ENCODE measurements around the gene ETNPPL.
"Not testable (repeated sequence)": the region's sequence is repeated elsewhere in the genome, so short reads cannot be mapped to it uniquely, and the experiment has no call there.

The ETNPPL gene

DNA sequence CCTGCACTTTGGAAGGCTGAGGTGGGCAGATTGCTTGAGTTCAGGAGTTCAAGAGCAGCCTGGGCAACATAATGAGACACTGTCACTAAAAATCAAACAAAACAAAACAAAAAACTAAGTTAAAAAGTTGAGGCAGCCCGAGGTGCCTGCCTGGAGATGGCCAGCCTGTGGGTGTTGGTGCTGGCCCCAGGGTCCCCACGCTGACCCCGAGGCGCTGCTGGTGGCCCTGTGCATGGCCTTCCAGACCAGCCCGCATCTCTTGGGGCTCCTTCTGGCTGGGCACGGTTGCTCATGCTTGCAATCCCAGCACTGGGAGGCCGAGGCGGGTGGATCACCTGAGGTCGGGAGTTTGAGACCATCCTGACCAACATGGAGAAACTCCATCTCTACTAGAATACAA is 4.4 kb downstream of the ETNPPL start:
- DNase-seq (ENCODE audit: low read depth, low spot score), result no peak

DNA sequence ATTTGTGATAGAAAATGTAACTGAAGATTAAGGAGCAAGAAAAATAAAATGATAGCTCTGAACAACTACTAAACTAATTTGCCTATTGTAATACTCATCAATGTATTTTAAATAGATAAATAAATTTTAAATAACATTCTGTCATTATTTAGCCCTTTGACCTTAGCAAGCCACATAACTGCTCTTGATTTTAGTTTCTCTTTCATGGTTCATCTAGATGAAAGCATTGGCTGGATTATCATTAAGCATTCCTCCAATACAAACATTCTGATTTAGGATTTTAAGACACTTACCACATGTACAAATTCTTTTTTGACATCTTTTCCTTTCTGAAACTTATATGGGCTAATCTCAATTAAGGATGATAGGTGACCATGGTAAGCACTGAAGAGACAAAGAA is 8.5 kb downstream of the ETNPPL start:
- no peak for DNase-seq (ENCODE audit: low read depth, low spot score)

DNA sequence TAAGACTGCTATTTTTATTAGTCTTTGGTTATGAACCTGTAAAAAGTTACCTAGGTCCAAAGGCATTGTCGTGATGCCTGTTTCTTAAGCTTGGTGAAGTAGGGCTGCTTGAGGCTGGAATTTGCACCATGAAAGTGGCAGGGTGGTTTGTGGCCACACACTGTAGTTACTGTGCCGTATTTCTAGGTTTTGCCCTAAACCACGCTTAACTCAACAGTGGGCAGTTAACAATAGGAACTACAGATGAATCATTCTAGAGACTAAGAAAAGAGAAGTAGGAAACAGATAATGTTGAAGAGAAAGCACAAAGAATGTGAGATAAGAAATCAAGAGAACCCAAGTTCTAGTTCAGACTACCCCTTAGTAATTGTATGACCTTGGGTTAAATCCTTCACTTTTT is 11.5 kb downstream of the ETNPPL start:
- no peak for DNase-seq (ENCODE audit: low read depth, low spot score)

DNA sequence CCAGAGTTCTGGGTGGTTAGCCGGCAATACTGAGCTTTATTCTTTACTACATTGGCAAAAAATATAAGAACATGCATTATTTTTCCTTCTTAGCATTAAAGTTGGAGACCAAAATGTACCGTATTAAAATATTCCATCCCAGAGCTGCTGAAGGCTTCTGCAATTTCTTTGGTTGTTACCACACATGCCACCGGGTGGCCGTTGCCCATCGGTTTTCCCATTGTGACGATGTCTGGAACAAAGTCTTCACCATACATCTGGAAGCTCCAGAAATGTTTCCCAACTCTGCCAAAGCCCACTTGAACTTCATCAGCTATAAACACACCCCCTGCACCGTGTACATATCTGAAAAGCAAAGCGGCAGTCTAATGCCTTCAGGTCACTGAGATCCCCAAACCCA is 13.7 kb downstream of the ETNPPL start:
- no peak for DNase-seq (ENCODE audit: low read depth, low spot score)

DNA sequence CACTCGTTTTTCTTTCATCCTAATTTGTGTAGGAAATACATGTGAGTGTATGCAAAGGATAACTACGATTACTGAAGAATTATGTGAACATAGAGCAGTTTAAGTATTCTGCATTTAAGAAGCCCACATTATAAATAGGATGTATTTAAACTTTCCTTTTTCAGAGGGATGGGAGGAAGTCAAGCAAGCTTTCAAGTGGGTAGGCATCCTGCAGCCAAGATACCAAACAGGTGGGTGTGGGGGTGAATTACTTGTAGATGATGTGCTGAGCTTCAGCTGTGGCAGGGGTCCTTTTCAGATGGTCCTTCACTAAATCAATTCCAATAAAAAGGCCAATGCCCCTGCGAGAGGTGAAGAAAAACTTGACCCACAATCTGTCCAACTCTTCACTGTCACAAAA is 16.3 kb downstream of the ETNPPL start:
- DNase-seq (ENCODE audit: low read depth, low spot score), result no peak

DNA sequence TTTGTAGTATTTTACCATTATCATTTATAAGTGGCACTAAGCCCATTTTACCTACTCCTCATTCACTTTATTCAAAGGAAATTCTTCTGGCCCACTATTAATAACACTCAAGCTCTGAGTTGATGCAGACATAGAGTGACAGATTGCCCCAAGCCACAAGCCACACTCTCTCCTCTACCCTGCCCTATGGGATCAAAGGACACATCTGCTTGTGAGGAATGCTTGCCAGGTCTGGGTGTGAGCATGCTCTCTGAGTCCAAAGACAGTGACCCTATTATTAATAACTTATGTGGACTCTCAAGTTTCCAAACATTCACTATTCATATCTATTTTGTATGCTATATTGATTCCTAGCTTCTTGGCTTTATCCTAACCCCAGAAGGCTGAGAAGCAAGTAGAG is 18.5 kb downstream of the ETNPPL start:
- DNase-seq (ENCODE audit: low read depth, low spot score), result no peak

DNA sequence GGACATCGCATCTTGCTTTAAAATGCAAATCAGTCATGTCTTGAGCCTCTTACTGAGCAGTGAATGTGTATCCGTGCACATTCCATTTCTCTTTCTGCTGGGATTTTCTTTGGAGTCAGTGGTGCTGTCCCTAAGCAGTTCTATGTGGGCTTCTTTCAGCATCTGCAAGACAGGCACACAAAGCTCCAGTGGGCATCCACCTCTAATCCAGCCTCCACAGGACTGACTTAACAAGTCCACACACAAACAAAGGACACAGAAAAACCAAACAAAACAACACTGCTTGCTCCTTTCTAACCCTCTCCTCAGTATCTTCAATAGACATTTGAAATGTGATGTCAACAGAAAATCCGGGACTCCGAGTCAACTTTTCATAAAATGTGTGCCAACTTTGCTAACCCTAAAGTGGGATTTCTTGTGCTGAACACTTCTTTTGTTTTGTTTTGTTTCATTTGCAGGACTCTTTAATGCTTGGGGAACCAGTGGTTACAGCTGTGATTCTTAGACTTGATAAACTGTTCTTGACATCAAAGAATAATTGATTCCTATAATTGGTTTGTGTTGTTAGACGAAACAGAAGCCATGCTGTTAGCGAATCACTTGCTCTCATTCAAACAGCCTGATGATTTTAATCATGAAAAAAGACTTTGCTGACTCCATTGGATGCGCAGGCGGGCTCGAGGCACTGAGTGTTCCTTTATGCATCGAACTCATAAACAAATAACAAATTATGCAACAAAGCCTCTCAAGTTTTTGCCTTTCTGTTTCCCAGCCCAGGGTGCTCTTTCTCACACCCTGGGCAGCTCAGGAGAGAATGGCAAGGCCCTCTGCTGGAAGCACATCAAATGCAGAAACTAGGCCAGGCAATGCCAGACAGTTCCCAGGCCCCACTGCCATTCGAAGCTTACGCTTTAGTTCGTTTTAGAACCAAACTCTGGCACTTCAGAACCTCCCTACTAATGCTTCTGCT is 20.1 kb downstream of the ETNPPL start:
- DNase-seq (ENCODE audit: low read depth, low spot score), result no peak

DNA sequence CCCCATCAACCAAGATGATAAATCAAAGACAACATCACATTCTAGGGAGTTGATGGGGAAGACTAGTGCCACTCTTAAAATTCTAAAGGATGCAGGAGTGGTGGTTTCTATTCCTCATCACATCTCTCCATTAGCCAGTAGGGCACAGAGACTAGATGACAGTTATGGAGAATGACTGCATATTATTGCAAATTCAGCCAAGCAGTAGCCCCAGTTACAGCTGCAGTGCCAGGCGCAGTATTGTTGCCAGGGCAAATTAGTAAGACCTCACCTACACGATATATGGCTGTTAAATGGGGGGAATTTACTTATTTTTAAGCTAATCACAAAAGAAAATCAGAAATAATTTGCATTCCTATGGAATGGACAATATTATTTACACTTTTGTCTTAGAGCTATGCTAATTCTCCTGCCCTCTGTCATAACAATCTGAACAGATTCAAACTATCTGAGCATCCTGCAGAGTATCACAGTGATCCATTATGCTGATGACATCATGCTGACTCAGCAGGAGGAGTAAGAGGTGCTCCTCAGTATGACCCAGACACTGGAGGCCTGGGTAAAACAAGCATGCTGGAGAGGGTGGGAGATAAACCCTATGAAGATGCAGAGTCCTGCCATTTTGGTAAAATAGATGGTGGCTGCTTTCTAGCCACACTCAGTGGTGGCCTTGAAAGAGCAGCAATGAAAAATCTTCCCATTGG is 24.7 kb downstream of the ETNPPL start:
- no peak for DNase-seq (ENCODE audit: low read depth, low spot score)

DNA sequence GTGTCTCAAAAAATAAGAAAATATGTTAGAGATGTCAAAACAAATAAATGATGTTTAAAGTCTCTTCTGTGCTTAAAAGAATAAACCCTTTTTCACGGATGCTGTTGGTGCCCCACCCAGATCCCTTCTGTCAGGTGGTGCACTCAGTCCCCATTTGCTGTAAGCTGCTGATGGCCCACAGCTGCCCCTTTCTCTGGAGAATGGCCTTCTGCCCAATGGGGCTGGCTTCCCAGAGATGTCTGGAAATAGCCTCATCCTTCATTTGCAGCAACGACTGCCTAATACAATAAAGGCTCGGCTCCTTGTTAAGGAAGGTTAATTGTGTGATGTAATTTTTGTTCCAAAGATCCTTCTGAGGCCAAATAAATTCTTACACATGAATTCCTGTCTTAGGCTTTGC is 31.8 kb downstream of the ETNPPL start:
- no peak for DNase-seq (ENCODE audit: low read depth, low spot score)

DNA sequence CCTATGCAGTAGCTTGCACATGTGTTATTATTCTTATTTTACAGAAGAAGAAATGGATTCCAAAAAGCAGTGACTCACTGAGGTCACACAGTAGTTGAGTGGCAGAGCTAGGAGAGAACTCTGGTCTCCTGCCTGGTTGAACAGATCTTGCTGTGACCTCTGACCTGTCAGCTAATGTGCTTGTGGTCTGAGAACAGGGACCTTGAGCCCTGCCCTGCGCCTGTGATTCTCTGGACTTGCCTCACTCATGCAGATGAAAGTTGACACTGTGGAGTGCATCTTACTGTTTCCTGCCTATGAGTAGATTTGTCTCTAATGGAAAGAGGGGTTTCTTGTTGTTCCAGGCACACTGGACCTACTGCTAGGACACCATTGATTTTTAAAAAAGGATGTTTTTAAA is 32.3 kb downstream of the ETNPPL start:
- DNase-seq (ENCODE audit: low read depth, low spot score), result no peak

DNA sequence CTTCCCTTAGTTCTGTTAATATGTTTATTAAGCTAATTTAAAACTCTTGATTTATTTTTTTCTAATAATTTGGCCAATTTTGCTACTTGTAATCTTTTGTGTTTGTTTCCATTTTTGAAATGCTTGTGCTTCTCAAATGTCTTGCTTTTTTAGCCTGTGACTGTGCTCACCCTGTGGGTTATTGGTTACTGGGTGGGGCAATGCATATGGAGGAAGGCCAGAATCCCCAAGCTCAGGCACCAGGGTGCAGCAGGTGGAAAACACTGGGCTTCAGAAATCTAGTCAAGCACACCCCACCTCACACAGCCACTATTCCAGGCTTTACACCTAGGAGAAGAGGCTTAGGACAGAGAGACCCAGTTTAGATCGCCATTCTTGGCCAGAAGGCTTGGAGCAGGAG is 33.1 kb downstream of the ETNPPL start:
- DNase-seq (ENCODE audit: low read depth, low spot score), result no peak

DNA sequence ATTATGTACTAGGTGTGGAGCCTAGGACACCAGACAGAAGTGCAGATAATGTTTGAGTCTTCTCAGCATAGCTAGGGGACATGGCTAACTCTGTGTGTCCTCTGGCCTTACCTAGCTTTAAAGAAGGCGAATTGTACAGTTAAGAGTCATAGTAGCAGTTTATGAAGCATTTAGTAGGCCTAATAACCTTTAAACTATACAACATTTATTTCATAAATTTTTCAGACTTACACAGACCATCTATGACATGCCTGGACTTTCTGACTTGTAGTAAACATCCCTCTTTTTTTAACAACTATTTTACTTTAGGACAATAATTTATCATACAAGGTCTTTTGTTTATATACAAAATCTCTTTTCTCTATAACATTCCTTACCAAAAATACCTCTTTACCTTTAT is 37.4 kb downstream of the ETNPPL start:
- no peak for DNase-seq (ENCODE audit: low read depth, low spot score)

DNA sequence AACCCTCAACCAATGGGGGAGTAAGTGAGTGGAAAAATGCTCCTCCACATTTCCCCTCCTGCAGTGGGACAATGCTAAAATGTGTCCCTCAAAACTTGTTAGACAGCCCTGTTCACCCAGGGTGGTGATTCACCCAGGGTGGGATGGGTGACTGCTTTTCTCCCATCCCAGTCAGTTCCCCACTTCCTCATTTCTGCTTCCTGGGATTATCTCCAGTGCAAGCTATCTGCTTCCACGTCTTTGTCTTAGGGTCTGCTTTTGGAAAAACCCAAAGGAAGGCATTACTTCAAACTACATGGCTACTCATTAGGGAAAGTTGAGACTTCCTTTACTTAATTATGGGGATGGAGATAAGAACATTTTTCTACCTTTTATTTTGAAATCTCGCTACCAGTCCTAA is 45.5 kb downstream of the ETNPPL start:
- DNase-seq (ENCODE audit: low read depth, low spot score), result no peak

DNA sequence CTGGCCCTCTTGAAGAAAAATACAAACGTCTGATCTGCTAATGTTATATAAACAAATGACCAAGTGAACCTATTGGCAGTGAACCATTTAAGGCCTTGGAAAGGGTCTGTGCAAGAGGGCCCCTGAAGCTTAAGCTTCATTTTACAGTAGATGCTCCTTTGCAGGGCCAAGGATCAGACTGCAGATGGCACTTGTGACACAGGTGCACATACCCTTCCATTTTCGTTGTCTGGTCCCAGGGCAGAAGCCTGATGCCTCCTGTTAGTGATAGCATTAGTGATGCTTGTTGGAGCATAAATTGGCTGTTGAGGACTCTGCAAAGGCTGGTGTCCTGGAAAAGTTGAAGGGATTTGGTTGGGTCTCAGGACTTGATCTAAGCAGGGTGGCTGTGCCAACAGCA is 46.5 kb downstream of the ETNPPL start:
- DNase-seq (ENCODE audit: low read depth, low spot score), result no peak

DNA sequence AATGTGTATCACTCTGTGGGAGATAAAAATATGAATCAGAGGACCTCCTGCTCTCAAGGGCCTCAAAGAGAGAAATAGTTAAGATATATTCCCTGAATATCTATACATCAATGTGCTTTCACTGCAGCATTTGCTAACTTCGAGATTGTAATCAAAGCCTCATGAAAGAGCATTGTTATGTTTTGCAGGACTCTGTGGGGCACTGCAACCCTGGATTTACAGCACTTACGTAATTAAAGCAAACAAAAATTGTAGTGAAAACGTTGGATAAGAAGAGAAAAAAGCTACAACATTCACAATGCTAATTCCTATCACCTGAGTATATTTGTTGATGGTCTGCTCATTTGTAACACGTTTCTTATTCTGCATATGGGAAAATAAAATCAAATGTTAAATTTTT is 48.0 kb downstream of the ETNPPL start:
- DNase-seq (ENCODE audit: low read depth, low spot score), result no peak

DNA sequence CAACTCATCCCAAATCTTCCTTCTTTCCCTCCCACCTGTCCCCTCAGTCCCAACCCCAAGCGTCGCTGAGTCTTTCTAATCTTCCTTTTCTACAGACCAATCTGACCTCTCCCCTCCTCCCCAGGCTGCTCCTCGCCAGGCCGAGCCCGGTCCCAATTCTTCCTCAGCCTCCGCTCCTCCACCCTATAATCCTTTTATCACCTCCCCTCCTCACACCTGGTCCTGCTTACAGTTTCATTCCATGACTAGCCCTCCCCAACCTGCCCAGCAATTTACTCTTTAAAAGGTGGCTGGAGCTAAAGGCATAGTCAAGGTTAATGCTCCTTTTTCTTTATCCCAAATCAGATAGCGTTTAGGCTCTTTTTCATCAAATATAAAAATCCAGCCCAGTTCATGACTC is 52.3 kb downstream of the ETNPPL start:
- DNase-seq (ENCODE audit: low read depth, low spot score), result not testable (repeated sequence)

DNA sequence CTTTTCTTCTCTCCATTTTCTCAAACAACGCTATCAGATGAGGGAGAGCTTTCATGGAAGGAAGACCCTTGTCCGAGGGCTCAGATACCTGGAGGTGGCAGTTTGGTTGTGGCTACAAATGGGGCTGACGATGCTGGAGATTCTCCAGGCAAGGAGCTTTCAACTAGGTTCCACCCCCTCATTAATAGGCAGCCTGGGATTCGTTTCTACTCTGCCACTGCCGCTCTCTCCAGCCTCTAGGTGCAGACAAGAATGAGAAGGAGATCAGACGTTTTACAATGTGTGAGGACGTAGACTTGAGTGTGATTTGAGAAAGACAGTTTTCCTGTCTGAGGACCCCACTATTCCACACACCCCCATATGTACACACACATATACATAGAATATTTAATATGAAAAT is 53.1 kb downstream of the ETNPPL start:
- DNase-seq (ENCODE audit: low read depth, low spot score), result no peak

DNA sequence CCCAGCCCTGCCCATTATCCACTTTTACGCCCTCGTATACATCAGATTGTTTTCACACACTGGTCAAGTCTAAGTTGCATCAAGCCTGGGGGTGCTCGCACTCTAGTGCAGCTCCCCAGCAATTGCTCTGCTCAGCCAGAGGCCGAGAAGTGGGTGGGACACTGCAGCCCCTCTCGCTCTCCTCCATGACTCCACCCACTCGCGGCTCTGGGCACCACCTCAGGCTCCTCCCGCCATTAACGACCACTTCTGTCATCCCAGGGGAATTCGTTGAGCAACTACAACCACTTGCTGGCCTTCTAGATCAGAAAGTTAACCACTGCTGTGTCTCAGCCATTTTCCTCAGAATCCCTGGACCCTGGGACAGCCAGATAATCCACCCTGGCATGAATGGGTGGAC is 53.6 kb downstream of the ETNPPL start:
- DNase-seq (ENCODE audit: low read depth, low spot score), result no peak

DNA sequence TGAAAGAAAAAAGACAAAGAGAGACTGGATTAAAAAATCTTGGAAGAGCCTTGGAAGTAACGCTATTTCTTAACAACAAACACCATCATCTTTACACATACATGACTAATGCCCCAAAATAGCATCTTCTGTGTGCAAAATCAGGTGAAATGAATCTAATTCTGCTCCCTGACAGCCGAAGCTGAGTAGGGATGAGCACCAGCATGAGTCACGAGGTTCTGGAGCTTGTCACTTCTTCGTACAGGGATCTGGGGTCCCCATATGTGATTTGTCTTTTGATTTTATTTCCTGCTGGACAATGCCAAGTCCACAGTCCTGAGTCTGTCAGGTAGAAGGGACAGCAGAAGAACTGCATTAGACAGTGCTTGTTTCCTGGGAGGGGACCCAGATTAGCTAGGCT is 56.6 kb downstream of the ETNPPL start:
- DNase-seq (ENCODE audit: low read depth, low spot score), result no peak

DNA sequence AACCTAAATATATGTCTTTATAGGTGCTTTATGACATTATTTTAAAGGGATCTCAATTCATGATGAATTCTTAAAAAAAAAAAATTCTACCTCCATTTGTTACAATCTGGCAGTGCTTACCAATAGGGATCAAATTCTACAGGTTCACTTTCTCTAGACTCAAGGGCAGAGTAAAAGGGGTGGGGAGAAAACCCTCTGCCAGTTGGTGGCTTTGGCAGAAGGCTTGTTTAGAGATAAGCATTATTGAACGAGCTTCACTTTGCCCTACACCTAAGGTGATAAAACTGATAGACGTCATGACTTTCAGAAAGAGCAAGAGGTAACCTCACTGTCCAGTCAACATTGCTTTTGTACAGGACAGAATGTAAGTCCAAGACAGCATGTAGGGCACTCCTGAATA is 58.9 kb downstream of the ETNPPL start:
- no peak for DNase-seq (ENCODE audit: low read depth, low spot score)

DNA sequence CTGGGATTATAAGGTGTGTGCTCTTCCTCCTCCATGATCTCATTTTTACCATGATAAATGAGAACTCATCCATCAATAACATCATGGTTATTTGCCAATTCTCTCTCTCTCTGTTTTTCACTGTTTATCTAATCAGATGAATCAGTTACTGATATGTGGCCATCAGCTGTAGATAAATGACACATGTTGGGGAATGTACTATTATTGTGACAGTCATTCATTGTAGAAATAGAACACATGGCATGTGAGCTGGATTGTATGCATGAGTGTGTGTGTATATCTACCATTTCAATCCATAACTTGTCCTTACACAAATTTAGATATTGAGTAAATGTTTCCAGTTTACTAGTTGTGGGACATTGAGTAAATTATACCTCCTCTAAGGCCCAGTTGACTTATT is 59.5 kb downstream of the ETNPPL start:
- no peak for DNase-seq (ENCODE audit: low read depth, low spot score)

DNA sequence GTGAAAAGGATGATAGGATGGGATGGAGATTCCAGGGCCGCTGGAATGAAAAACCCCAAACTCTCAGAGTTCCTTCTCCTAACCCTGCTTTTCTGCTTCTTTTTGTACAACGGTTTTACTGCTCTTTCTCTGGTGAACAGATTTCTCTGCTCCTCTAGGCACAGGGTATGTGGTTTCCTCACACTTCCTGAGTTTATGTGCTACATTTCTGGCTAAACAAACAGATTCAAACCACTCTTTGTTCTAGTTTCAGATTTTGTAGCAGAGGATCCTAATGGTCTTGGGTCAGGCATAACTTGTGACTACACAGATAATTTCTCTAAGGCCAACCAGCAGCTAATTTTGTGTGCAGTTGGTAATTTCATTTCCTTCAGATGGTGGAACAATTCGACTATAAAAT is 59.9 kb downstream of the ETNPPL start:
- DNase-seq (ENCODE audit: low read depth, low spot score), result no peak

DNA sequence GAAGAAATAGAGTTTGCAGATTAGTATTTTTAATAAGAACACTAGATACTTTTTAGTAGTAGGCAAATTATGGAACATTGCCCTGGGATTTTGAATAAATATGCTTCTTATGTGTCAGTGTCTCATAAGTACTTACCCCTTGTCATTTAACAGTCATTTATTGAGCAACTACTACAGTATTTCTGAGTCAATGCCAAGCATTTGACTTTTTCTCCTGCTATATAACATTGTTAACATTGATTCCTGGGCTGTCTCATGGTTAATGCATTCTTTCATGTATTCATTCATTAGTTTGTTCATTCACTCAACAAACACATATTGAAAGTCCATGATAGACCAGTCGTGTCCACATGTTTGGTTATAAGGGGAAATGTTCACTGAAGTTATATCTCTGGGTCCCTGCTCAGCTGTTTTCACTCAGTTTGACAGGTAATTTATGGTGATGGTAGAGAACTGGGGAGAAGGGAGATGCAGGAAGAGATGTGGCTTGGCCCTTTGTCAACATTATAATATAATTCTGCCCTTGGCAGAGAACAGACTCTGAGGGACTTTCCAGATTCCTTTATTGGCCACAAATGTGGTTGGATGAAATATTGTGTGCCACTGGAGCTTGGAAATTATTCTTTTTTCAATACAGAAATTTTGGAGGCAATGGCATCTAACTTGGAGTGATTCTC is 62.6 kb downstream of the ETNPPL start:
- no peak for DNase-seq (ENCODE audit: low read depth, low spot score)

Measured in activated naive CD8-positive, alpha-beta T cell treated with anti-CD3 and anti-CD28 coated beads, Interleukin-2, amount 50 U/mL, for 16 hours (primary cell).